Adipose tissue (tissue), 3 donors: ENCODE data around the gene FES. TPM values are rescaled to one million over a fixed set of nuclear protein-coding genes. Genes with fewer than 3 reads are reported as not detected.
"Not testable (repeated sequence)": the region's sequence is repeated elsewhere in the genome, so short reads cannot be mapped to it uniquely, and the experiment has no call there.

Experiments
- H3K27ac ChIP-seq: one replicate; pipeline ENCODE4 v1.5.1; 2013; ENCODE audit warnings: low read depth, low read length
- WGBS, 3 donors: extraction: QIAGEN DNeasy Blood & Tissue Kit; methylation state at CpG; one replicate each; pipeline ENCODE4 v1.1.7; 2013; 5-methylcytosine and 5-hydroxymethylcytosine counted together
- polyA plus RNA-seq, 3 donors: library from polyadenylated mRNA; stranded (reverse); fragments of 200-250 nt; gene quantifications; one replicate each; pipeline ENCODE4 v1.2.3, GENCODE V29; 2013
- donor health status: healthy with polysubstance abuse.
- donor health status: Bipolar disorder and iron deficiency.
- donor health status: healthy.

Gene FES
- polyA plus RNA-seq, 3 donors = 10.4 to 49.3 (median 42.4) TPM

GRCh38 chr15:90872486-90873184, 11.7 kb upstream of the FES start:
- no peak overlapping the region for H3K27ac ChIP-seq
- 16 to 35% (median 31%) methylated on average over 12 of the region's 12 CpGs for whole genome bisulfite sequencing, 3 donors

- 28 to 71% (median 68%) methylated on average over 6 of the region's 6 CpGs for WGBS, 3 donors
- H3K27ac ChIP-seq = no peak overlapping the region
Measured at GRCh38 chr15:90873488-90873997, 10.8 kb upstream of the FES start.

GRCh38 chr15:90873998-90874605, 10.2 kb upstream of the FES start:
- no peak overlapping the region for H3K27ac ChIP-seq
- WGBS, 3 donors = 13 to 42% (median 38%) methylated on average over 15 of the region's 15 CpGs

- WGBS, 3 donors = 68 to 90% (median 90%) methylated on average over 9 of the region's 9 CpGs
- not testable (repeated sequence) for H3K27ac ChIP-seq
Measured at GRCh38 chr15:90874986-90875385, 9.3 kb upstream of the FES start.

GRCh38 chr15:90875549-90875981, 8.7 kb upstream of the FES start:
- no peak overlapping the region for H3K27ac ChIP-seq
- WGBS, 3 donors = 82 to 93% (median 92%) methylated on average over 12 of the region's 12 CpGs

GRCh38 chr15:90876046-90876445, 8.3 kb upstream of the FES start:
- H3K27ac ChIP-seq = no peak overlapping the region
- WGBS, 3 donors = 88 to 95% (median 91%) methylated on average over 11 to 20 of the region's 20 CpGs

GRCh38 chr15:90876512-90877170, 7.7 kb upstream of the FES start:
- H3K27ac ChIP-seq = no peak overlapping the region
- 93 to 95% (median 93%) methylated on average over 15 of the region's 15 CpGs for WGBS, 3 donors

GRCh38 chr15:90877315-90877714, 7.0 kb upstream of the FES start:
- no peak overlapping the region for H3K27ac ChIP-seq
- WGBS, 3 donors = 79 to 94% (median 92%) methylated on average over 14 of the region's 14 CpGs

- no peak overlapping the region for H3K27ac ChIP-seq
- whole genome bisulfite sequencing, 3 donors = 94 to 96% (median 95%) methylated on average over 14 of the region's 14 CpGs
Measured at GRCh38 chr15:90877996-90878395, 6.3 kb upstream of the FES start.

- no peak overlapping the region for H3K27ac ChIP-seq
- WGBS, 3 donors = 70 to 94% (median 94%) methylated on average over 15 of the region's 15 CpGs
Measured at GRCh38 chr15:90878660-90879059, 5.6 kb upstream of the FES start.

- WGBS, 3 donors = 92 to 95% (median 94%) methylated on average over 29 to 35 of the region's 35 CpGs
- no peak overlapping the region for H3K27ac ChIP-seq
Measured at GRCh38 chr15:90879730-90880366, 4.5 kb upstream of the FES start.

GRCh38 chr15:90880381-90881145, 3.7 kb upstream of the FES start:
- 83 to 92% (median 89%) methylated on average over 16 of the region's 16 CpGs for WGBS, 3 donors

GRCh38 chr15:90881181-90881977, 2.9 kb upstream of the FES start:
- WGBS, 3 donors = 81 to 90% (median 88%) methylated on average over 34 to 35 of the region's 35 CpGs
- H3K27ac ChIP-seq = no peak overlapping the region

More at GRCh38 chr15:90880381-90881145, 3.7 kb upstream of the FES start:
- no peak overlapping the region for H3K27ac ChIP-seq

GRCh38 chr15:90881978-90882721, 2.2 kb upstream of the FES start:
- 80 to 90% (median 87%) methylated on average over 18 to 19 of the region's 19 CpGs for WGBS, 3 donors
- H3K27ac ChIP-seq = no peak overlapping the region

GRCh38 chr15:90882781-90883525, 1.4 kb upstream of the FES start:
- no peak overlapping the region for H3K27ac ChIP-seq
- 64 to 65% (median 65%) methylated on average over 13 of the region's 13 CpGs for WGBS, 3 donors

GRCh38 chr15:90883526-90883975, 753 bp upstream of the FES start:
- no peak overlapping the region for H3K27ac ChIP-seq
- 24 to 56% (median 31%) methylated on average over 7 of the region's 7 CpGs for WGBS, 3 donors
